Measurements from ENCODE around the gene TRIM62.

The TRIM62 gene

DNA sequence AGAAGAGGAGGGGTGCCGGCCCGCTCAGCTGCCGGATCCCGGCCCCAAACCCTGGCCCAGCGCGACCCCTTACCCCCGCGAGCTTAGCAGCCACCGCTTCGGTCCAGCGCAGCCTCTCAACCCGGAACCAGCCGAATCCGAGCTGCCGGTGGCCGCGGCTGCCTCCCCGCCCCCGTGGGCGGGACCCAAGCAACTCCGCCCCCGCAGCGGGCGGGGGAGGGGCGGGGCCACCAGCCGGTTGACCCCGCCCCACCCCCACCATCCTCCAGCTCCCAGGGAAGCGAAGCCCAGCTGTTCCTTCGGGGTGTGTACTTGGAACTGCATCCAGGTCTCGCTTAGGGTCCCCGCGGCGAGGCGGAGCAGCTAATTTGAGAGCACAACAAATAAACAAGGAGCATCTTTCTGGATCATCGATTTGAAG is at the start of gene TRIM62:
Gene TRIM62, minus strand, starts transcription at position 123 of the 421 bp plus-strand sequence. CDS start 611 bp downstream, outside the sequence.
- Histone ChIP-seq H3K27me3 (replicated peaks; ENCODE audit: insufficient read depth, low read length) (0 out of 2 replicates have a peak, but pooled peaks cover 3% of the 10 kb centered on the region), H3K4me2 (ENCODE audit: low read depth, low read length) (peak within 1 kb of the TSS; percentile 100), H3K79me2 (ENCODE audit: low read length) (no peaks in the 10 kb centered on the region), H3K9me2 (replicated peaks; ENCODE audit: insufficient read depth, low read length) (no peaks in the 10 kb centered on the region), H4K20me1 (ENCODE audit: insufficient read depth, low read length) (no peaks in the 10 kb centered on the region), H3F3A (ENCODE audit: insufficient read depth, low read length) (peaks cover 7% of the 10 kb centered on the region; the same call in 1 of the 2 replicates), H3K9ac (ENCODE audit: low read length) (peak within 1 kb of the TSS; percentile 27; the same call in 1 of the 2 replicates), H2AFZ (ENCODE audit: low read length) (peak within 1 kb of the TSS; percentile 94), H3K4me3 (ENCODE audit: low read length) (peak within 1 kb of the TSS; percentile 66), H3K9me3 (replicated peaks; ENCODE audit: insufficient read depth, low read length) (no peaks in the 10 kb centered on the region), H3K4me1 (ENCODE audit: low read length) (peaks cover 9% of the 10 kb centered on the region; the same call in 1 of the 2 replicates), H3K27ac (ENCODE audit: low read length) (peak within 1 kb of the TSS; percentile 37; the same call in 1 of the 2 replicates), H3K36me3 (replicated peaks; ENCODE audit: insufficient read depth, low read length) (no peaks in the 10 kb centered on the region)
- DNase-seq, result peak; percentile 69
- TF ChIP-seq EZH2phosphoT487 (IDR thresholded peaks at IDR 0.05; ENCODE audit: low read length), result no peak
- no peak for TF ChIP-seq EZH2 (optimal IDR thresholded peaks at IDR 0.05; ENCODE audit: low read depth, low read length)
- TF ChIP-seq, protein P1, sequence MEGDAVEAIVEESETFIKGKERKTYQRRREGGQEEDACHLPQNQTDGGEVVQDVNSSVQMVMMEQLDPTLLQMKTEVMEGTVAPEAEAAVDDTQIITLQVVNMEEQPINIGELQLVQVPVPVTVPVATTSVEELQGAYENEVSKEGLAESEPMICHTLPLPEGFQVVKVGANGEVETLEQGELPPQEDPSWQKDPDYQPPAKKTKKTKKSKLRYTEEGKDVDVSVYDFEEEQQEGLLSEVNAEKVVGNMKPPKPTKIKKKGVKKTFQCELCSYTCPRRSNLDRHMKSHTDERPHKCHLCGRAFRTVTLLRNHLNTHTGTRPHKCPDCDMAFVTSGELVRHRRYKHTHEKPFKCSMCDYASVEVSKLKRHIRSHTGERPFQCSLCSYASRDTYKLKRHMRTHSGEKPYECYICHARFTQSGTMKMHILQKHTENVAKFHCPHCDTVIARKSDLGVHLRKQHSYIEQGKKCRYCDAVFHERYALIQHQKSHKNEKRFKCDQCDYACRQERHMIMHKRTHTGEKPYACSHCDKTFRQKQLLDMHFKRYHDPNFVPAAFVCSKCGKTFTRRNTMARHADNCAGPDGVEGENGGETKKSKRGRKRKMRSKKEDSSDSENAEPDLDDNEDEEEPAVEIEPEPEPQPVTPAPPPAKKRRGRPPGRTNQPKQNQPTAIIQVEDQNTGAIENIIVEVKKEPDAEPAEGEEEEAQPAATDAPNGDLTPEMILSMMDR (IDR thresholded peaks at IDR 0.05; ENCODE audit: low read length), result no peak

DNA sequence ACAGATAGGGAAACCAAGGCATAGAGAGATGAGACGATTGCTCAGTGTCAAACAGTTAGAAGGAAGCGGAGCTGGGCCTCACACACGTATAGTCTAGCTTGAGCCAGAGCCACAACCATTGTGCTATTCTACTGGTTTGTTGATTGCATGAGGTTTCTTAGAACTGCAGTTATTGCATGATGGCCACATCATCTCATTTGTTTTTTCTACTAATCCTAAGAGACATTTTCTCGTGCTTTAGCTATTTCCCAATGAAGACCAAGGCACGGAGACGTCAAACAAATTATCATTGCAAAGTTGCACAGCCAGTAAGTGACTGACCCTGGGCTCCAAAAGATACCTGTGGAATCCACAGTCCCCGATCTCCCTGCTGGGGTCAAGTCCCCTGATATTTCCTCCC is 49.3 kb upstream of the TRIM62 start:
- Histone ChIP-seq H3K4me3 (ENCODE audit: low read length) (no peak overlapping the region), H3K27ac (ENCODE audit: low read length) (no peak overlapping the region), H4K20me1 (ENCODE audit: insufficient read depth, low read length) (no peaks in the 10 kb centered on the region), H3K9me3 (replicated peaks; ENCODE audit: insufficient read depth, low read length) (no peaks in the 10 kb centered on the region), H3K9ac (ENCODE audit: low read length) (no peak overlapping the region), H3K4me2 (ENCODE audit: low read depth, low read length) (no peak overlapping the region), H3K9me2 (replicated peaks; ENCODE audit: insufficient read depth, low read length) (no peaks in the 10 kb centered on the region), H3K36me3 (replicated peaks; ENCODE audit: insufficient read depth, low read length) (no peaks in the 10 kb centered on the region), H3K27me3 (replicated peaks; ENCODE audit: insufficient read depth, low read length) (no peaks in the 10 kb centered on the region), H2AFZ (ENCODE audit: low read length) (no peak overlapping the region), H3K79me2 (ENCODE audit: low read length) (no peaks in the 10 kb centered on the region), H3K4me1 (ENCODE audit: low read length) (no peaks in the 10 kb centered on the region), H3F3A (ENCODE audit: insufficient read depth, low read length) (no peaks in the 10 kb centered on the region)
- DNase-seq, result no peak
- TF ChIP-seq, protein P1 (IDR thresholded peaks at IDR 0.05; ENCODE audit: low read length), result no peak

DNA sequence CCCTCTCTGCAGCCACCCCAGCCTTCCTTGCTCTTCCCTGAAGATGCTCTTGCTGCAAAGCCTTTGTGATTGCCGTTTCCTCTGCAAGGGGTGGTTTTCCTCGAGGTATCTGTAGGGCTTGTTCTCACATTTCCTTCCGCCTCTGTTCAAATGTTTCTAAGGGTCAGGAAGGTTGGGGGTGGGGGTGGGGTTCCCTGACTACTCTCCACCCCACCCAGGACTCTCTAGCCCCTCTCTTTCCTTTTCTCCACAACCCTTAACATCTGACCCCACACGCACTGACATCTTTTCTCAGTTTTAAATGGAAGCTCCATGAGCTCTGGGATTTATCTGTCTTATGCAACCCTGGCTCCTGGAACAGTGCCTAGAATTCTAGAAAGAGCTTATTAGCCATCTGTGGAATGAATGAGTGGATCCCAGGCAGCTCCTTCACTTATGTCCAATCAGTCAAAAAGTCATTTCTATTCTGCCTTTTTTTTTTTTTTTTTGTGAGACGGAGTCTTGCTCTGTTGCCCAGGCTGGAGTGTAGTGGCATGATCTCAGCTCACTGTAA is 47.2 kb upstream of the TRIM62 start:
- no peak overlapping the region for H3K4me3 ChIP-seq (ENCODE audit: low read length)

More for the DNA sequence above, 47.2 kb upstream of the TRIM62 start:
- Histone ChIP-seq H3K9me3 (replicated peaks; ENCODE audit: insufficient read depth, low read length) (no peaks in the 10 kb centered on the region), H3K9ac (ENCODE audit: low read length) (no peak overlapping the region), H3K27me3 (replicated peaks; ENCODE audit: insufficient read depth, low read length) (no peaks in the 10 kb centered on the region), H3K4me2 (ENCODE audit: low read depth, low read length) (no peak overlapping the region), H3K4me1 (ENCODE audit: low read length) (no peaks in the 10 kb centered on the region), H3K9me2 (replicated peaks; ENCODE audit: insufficient read depth, low read length) (no peaks in the 10 kb centered on the region), H2AFZ (ENCODE audit: low read length) (no peak overlapping the region), H3K36me3 (replicated peaks; ENCODE audit: insufficient read depth, low read length) (no peaks in the 10 kb centered on the region), H3F3A (ENCODE audit: insufficient read depth, low read length) (no peaks in the 10 kb centered on the region), H3K79me2 (ENCODE audit: low read length) (no peaks in the 10 kb centered on the region), H4K20me1 (ENCODE audit: insufficient read depth, low read length) (no peaks in the 10 kb centered on the region), H3K27ac (ENCODE audit: low read length) (no peak overlapping the region)
- no peak for TF ChIP-seq EZH2 (optimal IDR thresholded peaks at IDR 0.05; ENCODE audit: low read depth, low read length)
- TF ChIP-seq, protein P1 (IDR thresholded peaks at IDR 0.05; ENCODE audit: low read length), result no peak
- TF ChIP-seq EZH2phosphoT487 (IDR thresholded peaks at IDR 0.05; ENCODE audit: low read length), result no peak
- DNase-seq, result no peak
